GM12872 (cell line): ENCODE results near the gene MEG3.
A peak's percentile ranks its signal among the peaks of the same experiment; 100 is the strongest.

Experiments
- CTCF ChIP-seq: IDR thresholded peaks from 3 replicates; pipeline ENCODE4 v1.5.1; 2011; ENCODE audit warnings: low read depth, mild to moderate bottlenecking, low read length, moderate library complexity; ENCODE audit not compliant: insufficient read depth

The MEG3 gene

GRCh38 chr14:100903134-100903468 is 77.2 kb downstream of the MEG3 start:
- no peak for TF ChIP-seq CTCF

GRCh38 chr14:100903672-100904185 is 77.8 kb downstream of the MEG3 start, which contains the start of gene RTL1:
RTL1 (minus strand) TSS chr14:100903722; CDS start chr14:100884788, 18,934 bp downstream.
- no peak for TF ChIP-seq CTCF

GRCh38 chr14:100904307-100905087 is 78.6 kb downstream of the MEG3 start:
- TF ChIP-seq CTCF: no peak

GRCh38 chr14:100905166-100905565 is 79.2 kb downstream of the MEG3 start:
- no peak for TF ChIP-seq CTCF

GRCh38 chr14:100906420-100906819 is 80.5 kb downstream of the MEG3 start:
- TF ChIP-seq CTCF: peak; percentile 29; the same call in 2 of the 3 replicates

- no peak for TF ChIP-seq CTCF
Measured at GRCh38 chr14:100907240-100907639, 81.3 kb downstream of the MEG3 start.

GRCh38 chr14:100909439-100909838 is 83.5 kb downstream of the MEG3 start:
- TF ChIP-seq CTCF: no peak
